HG02852 (cell line): ENCODE results near the gene SH3GL3.

Experiments used
- ATAC-seq: cut with Tn5 transposase; IDR thresholded peaks from one replicate; pipeline ENCODE4 v1.9.1; 2021; ENCODE audit warnings: mild to moderate bottlenecking, moderate library complexity; ENCODE audit not compliant: unreplicated experiment

SH3GL3 gene

DNA sequence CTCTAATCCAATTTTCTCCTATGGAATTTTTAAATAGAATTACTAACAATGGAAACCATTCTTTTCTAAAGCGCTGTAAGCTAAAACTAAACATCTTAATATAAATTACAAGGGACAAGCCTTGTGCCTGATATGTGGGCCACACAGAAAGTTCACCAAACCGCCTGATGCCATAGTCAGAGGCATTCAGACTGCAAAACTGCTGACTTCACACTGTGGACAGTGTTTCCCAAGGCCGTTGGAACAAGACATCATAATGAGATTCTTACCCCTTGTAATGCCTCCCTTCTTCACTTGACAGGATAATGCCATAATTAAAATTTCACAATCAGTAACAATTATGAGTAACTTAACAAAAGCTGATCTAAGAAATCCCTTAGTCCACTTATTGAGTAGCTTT lies 14.9 kb downstream of the SH3GL3 start:
- no peak for ATAC-seq

DNA sequence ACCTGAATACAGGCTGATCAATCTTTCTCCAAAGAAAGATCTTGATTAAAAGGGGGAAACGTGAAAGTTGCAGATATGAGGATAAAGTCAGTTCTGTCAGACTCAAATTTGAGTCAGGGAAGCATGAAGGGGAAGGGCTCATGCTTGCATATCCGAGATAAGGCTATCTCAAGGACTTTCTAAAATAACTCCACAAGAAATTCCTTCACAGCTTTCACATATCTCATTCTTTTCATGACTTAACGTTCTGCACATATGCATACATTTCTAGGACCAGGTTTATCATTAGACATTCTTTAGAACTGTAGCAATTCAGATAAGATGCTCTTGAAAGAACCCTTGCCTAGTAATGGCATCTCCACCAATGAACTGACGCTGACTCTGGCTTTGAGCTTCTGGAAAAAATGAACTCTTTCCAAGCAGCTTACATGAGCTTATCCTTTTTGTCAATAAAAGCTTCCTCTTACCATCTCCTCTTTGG lies 15.9 kb downstream of the SH3GL3 start:
- ATAC-seq = no peak

DNA sequence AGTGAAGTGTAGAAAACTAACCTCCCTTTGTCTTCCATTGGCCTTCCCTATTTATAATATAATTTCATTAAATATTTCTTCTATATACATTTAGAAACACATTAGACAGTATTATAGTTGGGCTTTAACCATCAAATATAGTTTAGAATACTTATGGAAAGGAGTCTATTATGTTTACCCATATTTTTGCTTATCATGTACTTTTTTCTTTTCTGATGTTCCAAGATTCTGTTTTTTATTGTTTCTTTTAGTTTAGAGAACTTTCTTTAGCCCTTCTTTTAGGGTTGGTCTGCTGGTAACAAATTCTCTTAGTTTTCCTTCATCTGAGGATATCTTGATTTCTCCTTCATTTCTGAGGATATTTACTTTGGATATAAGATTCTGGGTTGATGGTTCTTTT lies 23.7 kb downstream of the SH3GL3 start:
- ATAC-seq = no peak

DNA sequence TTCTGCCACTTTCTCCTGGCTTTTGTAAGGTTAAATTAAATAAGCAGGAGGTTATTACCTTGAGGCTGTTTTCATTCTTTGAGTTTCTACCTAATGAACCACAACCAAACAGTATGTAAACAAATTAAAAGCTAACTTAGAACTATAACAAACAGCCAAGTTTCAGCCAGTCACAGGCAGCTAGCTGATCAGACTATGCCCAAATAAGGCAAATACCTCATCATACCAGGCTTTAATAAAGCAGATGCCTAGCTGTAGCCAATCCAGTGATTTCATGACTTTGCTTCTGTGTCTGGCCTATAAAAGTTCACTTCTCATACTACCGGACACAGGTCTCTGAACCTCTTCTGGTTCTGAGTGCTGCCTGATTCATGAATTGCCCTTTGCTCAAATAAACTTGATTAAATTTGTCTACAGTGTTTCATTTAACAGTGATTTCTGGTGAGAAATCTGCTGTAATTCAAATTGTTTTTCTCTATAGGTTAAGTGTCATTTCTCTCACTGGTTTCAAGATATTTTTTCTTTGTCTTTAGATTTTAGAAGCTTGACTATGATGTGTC lies 24.2 kb downstream of the SH3GL3 start:
- ATAC-seq = no peak

DNA sequence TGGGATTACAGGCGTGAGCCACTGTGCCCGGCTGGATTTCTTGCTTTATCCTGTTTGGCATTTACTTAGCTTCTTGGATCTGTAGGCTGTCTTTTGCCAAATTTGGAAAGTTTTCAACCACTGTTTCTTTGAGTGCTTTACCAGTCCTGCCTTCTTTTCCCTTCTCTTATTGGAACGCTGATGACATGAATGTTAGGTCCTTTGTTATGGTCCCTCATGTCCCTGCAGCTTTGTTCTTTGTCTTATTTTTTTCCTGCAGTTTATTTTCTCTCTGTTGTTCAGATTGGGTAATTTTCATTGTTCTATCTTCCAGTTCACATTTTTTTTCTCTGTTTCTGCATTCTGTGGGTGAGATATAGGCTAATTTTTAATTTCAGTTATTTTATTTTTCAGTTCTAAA lies 25.0 kb downstream of the SH3GL3 start:
- ATAC-seq = no peak

DNA sequence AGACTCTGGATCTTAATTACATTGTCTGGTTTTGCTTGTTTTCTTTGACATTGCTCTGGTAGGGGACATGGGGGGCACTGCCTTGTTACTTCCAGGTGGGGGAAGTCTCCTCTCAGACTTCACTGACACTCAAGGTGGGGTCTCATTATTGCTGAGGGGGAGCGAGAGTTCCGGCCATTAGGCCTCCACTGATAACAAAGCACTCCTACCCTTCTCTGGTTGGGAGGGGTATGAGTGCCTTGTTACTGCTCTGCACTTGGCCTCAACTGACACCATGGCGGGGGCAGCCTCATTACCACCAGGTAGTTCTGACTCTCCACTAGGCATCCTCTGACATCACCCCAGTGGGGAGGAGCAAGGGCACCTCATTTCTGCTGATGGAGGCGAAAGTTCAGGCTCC lies 25.7 kb downstream of the SH3GL3 start:
- ATAC-seq = no peak

DNA sequence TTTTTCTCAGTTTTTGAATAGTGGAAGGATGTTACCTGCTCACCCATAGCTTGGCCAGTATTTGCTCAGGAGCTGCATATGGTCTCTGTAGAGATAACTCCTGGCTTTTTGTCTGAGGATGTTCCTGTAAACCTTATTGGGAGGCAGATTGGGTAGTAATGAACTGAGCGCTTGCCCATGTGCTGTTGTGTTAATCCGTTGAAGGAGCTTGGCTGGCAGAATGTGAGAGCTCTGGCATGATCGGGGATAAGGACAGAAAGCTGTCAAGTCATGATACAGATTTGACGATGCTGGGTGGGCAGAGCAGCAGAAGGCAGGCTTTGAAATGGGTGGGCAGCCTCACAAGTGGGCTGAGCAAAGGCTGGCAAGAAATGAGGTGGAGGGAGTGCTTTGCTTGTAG lies 27.4 kb downstream of the SH3GL3 start:
- no peak for ATAC-seq

DNA sequence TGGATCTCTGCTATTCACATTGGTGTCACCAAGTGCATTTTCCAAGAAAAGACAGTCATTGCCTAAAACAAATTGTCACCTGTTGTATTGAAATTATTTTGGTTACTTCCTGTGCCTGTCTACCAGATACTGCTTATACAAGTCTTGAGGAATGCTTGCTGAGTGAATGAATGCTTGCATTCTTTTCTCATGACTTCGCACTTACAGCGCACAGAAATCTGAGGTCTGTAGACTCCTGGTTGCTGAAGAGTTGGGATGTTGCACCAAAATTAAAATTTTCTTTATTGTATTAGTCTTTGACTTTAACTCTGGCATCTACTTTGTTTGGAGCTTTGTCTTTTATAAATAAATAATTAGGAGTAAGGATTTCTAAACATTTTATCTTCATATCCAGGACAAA lies 28.4 kb downstream of the SH3GL3 start:
- ATAC-seq = no peak

DNA sequence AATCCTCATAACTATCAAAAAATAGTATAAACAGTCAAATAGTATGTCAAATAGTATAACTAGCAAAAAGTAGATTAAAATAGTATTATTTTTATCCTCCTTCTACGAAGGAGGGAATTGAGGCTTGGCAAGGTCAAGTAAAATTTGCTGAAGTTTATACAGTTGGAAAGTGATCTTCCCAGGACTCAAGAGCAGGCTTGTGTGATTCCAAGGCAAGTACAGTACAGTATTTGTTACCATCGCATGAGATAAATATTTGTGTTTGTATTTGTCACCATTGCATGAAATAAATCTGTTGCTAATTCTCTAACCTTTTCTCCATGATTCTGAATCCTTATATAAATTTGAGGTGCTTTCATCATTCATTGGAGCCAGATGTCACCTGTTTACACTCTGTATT lies 28.9 kb downstream of the SH3GL3 start:
- no peak for ATAC-seq

DNA sequence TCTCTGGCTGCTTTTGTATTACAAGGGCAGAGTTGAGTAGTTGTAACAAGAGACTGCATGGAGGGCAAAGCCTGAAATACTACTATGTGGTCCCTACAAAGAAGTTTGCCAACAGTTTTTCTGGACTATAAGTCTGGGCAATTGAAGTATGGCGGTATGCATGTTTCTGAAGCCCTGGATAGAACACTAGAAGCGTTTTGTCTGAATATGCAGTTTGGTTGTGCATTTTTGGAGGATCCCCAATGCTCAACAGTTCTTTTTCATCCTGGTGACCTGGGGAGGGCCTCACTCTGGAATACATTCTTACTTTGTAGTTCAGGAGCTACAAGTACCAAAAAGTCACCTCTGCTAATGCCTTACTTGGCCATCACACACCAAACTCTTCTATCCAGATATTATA lies 29.6 kb downstream of the SH3GL3 start:
- ATAC-seq = no peak

DNA sequence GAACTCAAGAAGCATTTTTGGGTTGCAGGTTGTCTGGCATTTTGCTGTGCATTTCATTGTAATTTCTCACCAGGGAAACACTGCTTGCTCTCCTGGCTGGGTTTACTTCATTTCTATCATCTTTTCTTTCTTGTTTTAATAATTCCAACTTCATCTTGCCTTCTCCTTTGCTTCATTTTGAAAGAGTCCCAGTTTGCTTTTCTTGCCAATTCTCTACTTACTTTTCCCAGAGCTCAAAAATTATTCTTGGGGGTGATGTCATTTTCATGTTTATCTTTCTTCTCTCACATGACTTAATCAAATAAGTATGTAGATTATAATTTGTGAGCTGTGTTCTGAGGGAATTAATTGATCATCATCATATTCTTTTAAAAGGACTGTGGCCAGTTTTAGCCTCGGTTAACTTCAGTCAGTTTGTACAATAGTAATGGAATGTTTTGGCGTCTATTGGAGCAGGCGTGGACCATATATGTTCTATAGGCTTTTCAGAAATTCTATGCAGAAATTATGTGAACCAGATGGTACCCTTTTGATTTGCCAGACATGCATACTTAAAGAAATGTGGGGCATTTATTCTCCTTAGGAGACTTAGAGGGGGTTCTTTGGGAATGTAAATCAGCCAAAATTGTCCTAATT lies 30.1 kb downstream of the SH3GL3 start:
- no peak for ATAC-seq

DNA sequence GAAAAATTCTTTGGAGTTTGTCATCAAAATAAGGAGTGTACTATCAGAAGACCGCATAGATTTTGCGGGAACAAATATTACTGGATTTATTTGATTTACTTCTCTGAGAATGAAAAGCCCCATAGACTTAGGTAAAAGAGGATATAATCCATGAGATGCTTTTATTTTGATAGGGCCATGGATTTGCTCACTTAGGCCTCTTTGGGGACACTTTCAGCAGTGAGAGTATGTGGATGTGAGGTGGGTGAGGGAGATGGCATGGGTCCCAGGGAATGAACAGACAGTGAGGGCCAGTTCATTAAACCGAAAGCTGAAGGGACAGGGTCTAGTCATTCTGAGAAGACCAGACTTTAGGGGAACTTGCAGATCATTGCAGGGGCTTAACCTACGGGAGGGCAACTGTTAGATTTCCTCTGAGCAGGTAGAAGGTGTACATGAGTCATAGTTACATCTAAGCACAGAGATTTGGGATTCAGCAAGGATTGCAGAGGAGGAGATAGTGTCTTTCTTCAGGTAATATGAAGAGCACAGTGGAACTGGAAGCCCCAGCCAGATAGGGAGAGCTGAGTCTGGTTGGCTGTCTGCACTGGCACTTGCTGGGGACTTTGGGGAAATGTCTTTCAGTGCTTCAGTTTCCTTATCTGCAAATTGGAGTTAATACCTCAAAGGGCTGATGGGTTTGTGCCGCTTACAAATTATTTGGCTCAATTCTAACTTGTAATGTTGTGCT lies 30.8 kb downstream of the SH3GL3 start:
- no peak for ATAC-seq

DNA sequence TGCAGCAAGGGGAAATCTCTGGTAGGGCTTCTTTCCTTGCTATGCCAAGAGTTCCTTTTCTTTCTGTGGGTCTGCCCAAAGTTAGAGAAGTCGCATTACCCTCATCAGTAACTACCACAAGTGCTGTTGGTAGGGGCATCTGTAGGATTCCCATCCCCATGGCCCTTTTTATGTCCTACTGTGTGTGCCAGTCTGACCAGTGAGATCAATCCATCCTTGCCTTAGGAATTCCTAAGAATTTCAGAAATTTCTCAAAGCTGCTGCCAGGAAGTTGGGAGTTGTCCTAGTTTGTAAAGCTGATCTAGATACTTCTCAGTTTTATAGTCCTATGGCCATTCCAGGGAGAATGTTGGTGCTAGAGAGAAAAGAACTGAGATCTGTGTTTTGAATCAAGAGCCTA lies 36.5 kb downstream of the SH3GL3 start:
- no peak for ATAC-seq

DNA sequence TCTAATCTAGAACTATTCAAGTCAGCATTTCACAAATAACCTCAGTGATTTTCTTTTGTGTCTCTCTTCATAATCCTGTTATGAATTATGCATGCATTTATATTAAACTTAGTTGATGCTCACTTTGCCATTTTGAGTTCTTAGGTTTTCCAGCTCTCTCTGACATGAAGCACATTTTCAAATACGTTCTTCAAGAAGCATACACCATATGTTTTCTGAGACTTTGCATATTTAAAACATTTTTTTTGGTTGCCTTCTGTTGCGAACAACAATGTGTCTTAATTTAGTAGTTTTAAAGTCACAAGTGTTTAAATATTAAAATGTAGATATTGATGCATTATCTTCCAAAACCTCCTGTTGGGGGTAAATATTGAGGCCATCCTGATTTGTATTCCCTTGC lies 37.5 kb downstream of the SH3GL3 start:
- no peak for ATAC-seq

DNA sequence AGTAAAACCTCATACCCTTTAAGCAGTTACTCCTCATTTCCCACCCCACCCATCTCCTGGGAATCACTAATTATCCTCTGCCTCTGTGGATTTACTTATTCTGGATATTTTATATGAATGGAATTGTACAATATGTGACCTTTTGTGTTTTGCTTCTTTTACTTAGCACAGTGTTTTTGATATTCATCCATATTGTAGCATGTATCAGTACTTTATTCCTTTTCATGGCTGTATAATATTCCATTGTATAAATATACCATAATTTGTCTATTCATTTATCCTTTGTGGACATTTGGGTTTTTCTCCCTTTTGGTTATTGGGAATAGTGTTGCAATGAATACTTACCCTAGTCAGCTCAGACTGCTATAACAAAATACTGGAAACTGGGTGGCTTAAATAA lies 39.2 kb downstream of the SH3GL3 start:
- no peak for ATAC-seq

DNA sequence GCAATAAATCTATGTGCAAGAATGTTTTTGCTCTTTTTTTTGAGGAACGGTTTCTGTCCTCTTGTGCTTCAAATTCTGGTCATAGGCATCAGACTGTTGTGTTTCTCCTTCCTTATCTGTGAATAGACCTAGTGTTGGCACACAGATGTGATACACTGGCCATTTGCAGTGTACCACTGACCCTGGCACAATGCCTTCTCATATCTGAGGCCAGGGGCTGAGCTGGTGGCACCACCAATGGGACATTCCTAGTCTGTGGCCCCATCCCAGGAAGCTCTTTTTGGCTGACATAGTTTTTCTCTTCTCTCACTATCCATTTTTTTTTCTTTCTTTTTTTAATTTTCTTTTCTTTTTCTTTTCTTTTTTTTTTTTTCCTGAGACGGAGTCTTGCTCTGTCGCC lies 40.4 kb downstream of the SH3GL3 start:
- ATAC-seq = no peak

DNA sequence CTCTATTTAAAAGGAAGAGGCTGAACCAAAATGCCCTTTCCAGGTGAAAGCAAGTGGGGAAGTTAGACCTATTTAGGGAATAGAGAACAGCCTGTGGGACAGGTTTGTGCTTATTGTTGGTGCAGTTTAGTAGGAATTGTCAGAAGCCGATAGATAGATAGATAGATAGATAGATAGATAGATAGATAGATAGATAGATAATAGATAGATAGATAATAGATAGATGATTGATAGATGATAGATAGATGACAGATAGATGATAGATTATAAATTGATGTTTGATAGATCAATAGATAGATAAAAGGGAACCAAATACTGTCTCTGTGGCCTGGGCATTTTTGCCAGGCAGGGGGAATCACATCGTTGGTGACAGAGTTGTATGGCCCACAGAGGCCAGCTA lies 42.5 kb downstream of the SH3GL3 start:
- ATAC-seq = no peak

DNA sequence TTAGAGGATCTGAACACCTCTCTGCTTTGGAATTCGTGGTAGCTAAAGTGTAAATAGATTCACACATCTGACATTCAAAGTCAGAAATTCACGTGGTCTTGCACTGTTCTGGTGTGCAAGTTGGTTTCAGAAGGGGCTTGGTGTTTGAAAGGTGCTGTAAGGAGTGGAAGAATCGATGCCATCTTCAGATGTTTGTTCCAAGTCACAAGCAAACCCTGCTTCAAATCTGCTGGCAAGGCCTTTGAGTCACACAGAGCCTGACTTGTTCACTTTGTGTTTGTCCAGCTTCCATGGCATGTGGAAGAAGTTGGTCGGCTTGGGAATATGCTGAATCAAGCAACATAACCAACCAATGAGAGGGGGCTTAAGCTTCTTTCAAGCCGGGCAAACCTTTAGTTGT lies 44.3 kb downstream of the SH3GL3 start:
- no peak for ATAC-seq

DNA sequence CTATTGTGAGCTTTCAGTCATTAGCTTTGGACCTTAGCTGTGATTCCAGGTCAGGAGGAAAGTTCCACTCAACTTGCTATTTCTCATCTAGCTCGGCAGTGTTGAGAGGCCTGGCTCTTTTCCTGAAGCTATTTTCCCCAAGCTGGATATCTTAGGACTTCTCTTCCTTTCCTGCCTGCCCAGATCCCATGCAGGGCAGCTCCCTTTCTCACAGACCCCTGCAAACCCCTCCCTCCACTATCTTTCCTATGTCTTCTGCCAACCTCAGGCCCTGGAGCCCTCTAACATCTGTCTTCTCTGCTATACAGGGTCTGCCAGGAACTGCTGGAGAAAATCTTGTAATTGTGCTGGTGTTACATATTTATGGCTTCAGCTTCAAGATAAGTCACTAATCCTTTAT lies 49.6 kb downstream of the SH3GL3 start:
- no peak for ATAC-seq

DNA sequence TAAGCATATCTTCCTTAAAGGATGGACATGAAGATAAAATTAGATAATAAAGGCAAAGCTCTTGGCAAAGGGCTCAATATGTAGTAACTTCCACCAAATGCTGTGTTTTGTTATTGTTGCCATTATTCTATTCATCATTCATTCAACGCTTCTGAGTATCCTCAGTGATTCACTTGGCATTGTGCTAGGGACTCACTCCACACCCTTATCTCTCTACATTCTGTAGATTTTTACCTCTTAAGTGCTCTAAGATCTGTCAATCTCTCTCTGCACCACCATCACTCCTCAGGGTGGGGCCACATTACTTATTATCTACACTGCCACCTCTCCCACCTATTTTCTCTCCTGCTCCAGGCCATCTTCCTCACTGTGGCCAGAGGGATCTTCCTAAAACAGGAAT lies 51.2 kb downstream of the SH3GL3 start:
- no peak for ATAC-seq

DNA sequence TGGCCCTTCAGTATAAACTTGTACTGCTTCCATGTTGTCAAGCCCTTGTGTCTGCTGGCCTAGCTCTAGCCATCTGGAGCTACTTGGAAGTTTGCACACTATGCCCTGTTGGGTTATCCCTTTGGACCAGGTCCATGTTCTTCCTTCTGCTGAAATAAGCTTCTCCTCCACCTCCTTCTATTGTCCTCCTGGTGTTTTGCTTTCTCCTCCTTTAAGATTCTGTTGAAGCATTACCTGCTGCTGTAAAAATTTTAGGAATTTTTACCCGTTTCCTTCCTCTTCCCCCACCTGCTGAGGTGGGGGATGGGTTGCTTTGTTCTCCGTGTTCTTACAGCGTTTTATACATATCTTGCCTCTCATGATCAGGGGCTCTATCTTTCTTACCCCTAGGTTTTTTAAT lies 51.7 kb downstream of the SH3GL3 start:
- no peak for ATAC-seq

DNA sequence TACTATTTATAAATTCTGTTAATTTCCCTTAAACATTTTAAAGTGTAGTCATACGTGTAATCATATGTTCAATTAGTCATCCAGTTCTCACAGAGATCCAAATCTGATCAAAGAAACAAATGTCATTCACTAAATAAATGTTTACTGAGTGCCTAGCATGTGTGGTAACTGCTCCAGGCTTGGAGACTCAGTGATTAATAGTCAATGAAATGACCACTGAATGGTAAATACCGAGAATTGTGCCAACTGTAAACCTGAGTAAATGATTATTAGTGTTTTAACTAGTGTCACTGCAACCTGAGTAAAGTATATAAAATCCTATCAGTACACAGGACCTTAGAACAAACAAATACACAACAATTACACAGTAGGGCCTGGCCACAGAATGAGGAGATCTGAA lies 52.3 kb downstream of the SH3GL3 start:
- no peak for ATAC-seq
